HEK293 (cell line): ENCODE results near the gene PPP1R3F.

Experiments
- CTCF ChIA-PET: fragments of 350-600 bp; formaldehyde crosslinking; extraction: SDS; loops from one replicate; lab custom pipeline; 2021; ENCODE audit warnings: antibody characterized with exemption; lab: Yijun Ruan, JAX
- POLR2A ChIA-PET: fragments of 300-600 bp; formaldehyde crosslinking; extraction: SDS; loops from one replicate; lab custom pipeline; 2020; ENCODE audit warnings: antibody characterized with exemption, inconsistent platforms; lab: Yijun Ruan, JAX
- H3K27ac ChIP-seq: fragments of 200-500 bp; sonication (Bioruptor generic); 2 replicates; pipeline ENCODE4 v1.5.1; 2014; ENCODE audit warnings: low read depth, low read length, control low read depth, inconsistent platforms; ENCODE audit errors: extremely low read depth
- H3K36me3 ChIP-seq, 2 experiments: fragments of 200-500 bp in 1 of 2; sonication (Bioruptor generic) in 1 of 2; 1 replicate in 1 of 2; 2 replicates in 1 of 2; pipeline ENCODE4 v1.5.1; 2014 to 2017; ENCODE audit warnings: inconsistent platforms in 2 of 2, low read length in 2 of 2; ENCODE audit not compliant: control insufficient read depth in 2 of 2, insufficient read depth in 1 of 2
- H3K4me1 ChIP-seq: fragments of 200-500 bp; sonication (Bioruptor generic); 2 replicates; pipeline ENCODE4 v1.5.1; 2014; ENCODE audit warnings: mild to moderate bottlenecking, low read length, inconsistent platforms; ENCODE audit not compliant: control insufficient read depth, insufficient read depth
- H3K4me3 ChIP-seq: 2 replicates; pipeline ENCODE4 v1.5.1; 2011; ENCODE audit warnings: low read depth, mild to moderate bottlenecking, control low read depth, low read length, moderate library complexity
- H3K9me3 ChIP-seq: fragments of 200-500 bp; sonication (Bioruptor generic); 2 replicates; pipeline ENCODE4 v1.5.1; 2014; ENCODE audit warnings: low read depth, low read length, inconsistent platforms; ENCODE audit not compliant: control insufficient read depth, insufficient read depth
- CTCF ChIP-seq: fragments of 450-650 bp; formaldehyde crosslinking; IDR thresholded peaks from 2 replicates; pipeline ENCODE4 v1.5.1; 2016; ENCODE audit warnings: missing biosample characterization, missing genetic modification characterization
- GLIS1 ChIP-seq: fragments of 450-650 bp; formaldehyde crosslinking; IDR thresholded peaks from 2 replicates; pipeline ENCODE4 v1.5.1; 2016; ENCODE audit warnings: missing biosample characterization, missing genetic modification characterization
- RBAK ChIP-seq: fragments of 450-650 bp; formaldehyde crosslinking; IDR thresholded peaks from 2 replicates; pipeline ENCODE4 v1.5.1; 2016; ENCODE audit warnings: missing biosample characterization, missing genetic modification characterization
- SCRT2 ChIP-seq: fragments of 450-650 bp; formaldehyde crosslinking; IDR thresholded peaks from 2 replicates; pipeline ENCODE4 v1.5.1; 2016; ENCODE audit warnings: missing biosample characterization, missing genetic modification characterization
- ZNF10 ChIP-seq: fragments of 450-650 bp; formaldehyde crosslinking; IDR thresholded peaks from 2 replicates; pipeline ENCODE4 v1.5.1; 2017; ENCODE audit warnings: missing biosample characterization, missing genetic modification characterization
- ZNF174 ChIP-seq: fragments of 450-650 bp; formaldehyde crosslinking; IDR thresholded peaks from 2 replicates; pipeline ENCODE4 v1.5.0; 2017; ENCODE audit warnings: missing biosample characterization, mild to moderate bottlenecking, missing genetic modification characterization
- ZNF2 ChIP-seq: fragments of 450-650 bp; formaldehyde crosslinking; IDR thresholded peaks from 2 replicates; pipeline ENCODE4 v1.5.1; 2016; ENCODE audit warnings: missing biosample characterization, missing genetic modification characterization
- ZNF350 ChIP-seq: fragments of 450-650 bp; formaldehyde crosslinking; IDR thresholded peaks from 2 replicates; pipeline ENCODE4 v1.5.0; 2017; ENCODE audit warnings: missing biosample characterization, mild to moderate bottlenecking, missing genetic modification characterization
- ZNF394 ChIP-seq: fragments of 450-650 bp; formaldehyde crosslinking; IDR thresholded peaks from 2 replicates; pipeline ENCODE4 v1.5.1; 2016; ENCODE audit warnings: missing biosample characterization, missing genetic modification characterization, mild to moderate bottlenecking, moderate library complexity, borderline replicate concordance
- ZNF426 ChIP-seq: fragments of 450-650 bp; formaldehyde crosslinking; IDR thresholded peaks from 2 replicates; pipeline ENCODE4 v1.5.1; 2017; ENCODE audit warnings: missing biosample characterization, missing genetic modification characterization, mild to moderate bottlenecking, inconsistent platforms, moderate library complexity
- ZNF513 ChIP-seq: fragments of 450-650 bp; IDR thresholded peaks from 2 replicates; pipeline ENCODE4 v1.5.1; 2018; ENCODE audit warnings: missing biosample characterization, missing genetic modification characterization
- ZNF521 ChIP-seq: fragments of 450-650 bp; formaldehyde crosslinking; IDR thresholded peaks from 2 replicates; pipeline ENCODE4 v1.5.1; 2017; ENCODE audit warnings: missing biosample characterization, mild to moderate bottlenecking, missing genetic modification characterization
- ZNF571 ChIP-seq: fragments of 450-650 bp; formaldehyde crosslinking; IDR thresholded peaks from 2 replicates; pipeline ENCODE4 v1.5.0; 2017; ENCODE audit warnings: missing biosample characterization, missing genetic modification characterization
- ZNF623 ChIP-seq: fragments of 450-650 bp; formaldehyde crosslinking; IDR thresholded peaks from 2 replicates; pipeline ENCODE4 v1.5.1; 2016; ENCODE audit warnings: missing biosample characterization, missing genetic modification characterization
- ZNF629 ChIP-seq: fragments of 450-650 bp; formaldehyde crosslinking; IDR thresholded peaks from 2 replicates; pipeline ENCODE4 v1.5.1; 2017; ENCODE audit warnings: missing biosample characterization, missing genetic modification characterization
- ZNF664 ChIP-seq: fragments of 450-650 bp; formaldehyde crosslinking; IDR thresholded peaks from 2 replicates; pipeline ENCODE4 v1.5.1; 2016; ENCODE audit warnings: missing biosample characterization, missing genetic modification characterization
- ZNF747 ChIP-seq: fragments of 450-650 bp; formaldehyde crosslinking; IDR thresholded peaks from 2 replicates; pipeline ENCODE4 v1.5.1; 2016; ENCODE audit warnings: missing biosample characterization, missing genetic modification characterization
- TF ChIP-seq, protein P1 (sequence below): fragments of 450-650 bp; formaldehyde crosslinking; optimal IDR thresholded peaks from 2 replicates; pipeline ENCODE3; 2016; ENCODE audit warnings: missing biosample characterization, mild to moderate bottlenecking, missing genetic modification characterization
- TF ChIP-seq, protein P2 (sequence below): fragments of 450-650 bp; formaldehyde crosslinking; IDR thresholded peaks from 2 replicates; pipeline ENCODE4 v1.5.1; 2017; ENCODE audit warnings: missing biosample characterization, mild to moderate bottlenecking, missing genetic modification characterization, moderate library complexity
- TF ChIP-seq, protein P3 (sequence below): fragments of 450-650 bp; formaldehyde crosslinking; conservative IDR thresholded peaks from 2 replicates; pipeline ENCODE4 v1.5.1; 2016; ENCODE audit warnings: low read depth, missing biosample characterization, missing genetic modification characterization

Gene PPP1R3F

GRCh38 chrX:49270249-49270921 is 792 bp downstream of the PPP1R3F start (continued):
- TF ChIP-seq, protein P1, sequence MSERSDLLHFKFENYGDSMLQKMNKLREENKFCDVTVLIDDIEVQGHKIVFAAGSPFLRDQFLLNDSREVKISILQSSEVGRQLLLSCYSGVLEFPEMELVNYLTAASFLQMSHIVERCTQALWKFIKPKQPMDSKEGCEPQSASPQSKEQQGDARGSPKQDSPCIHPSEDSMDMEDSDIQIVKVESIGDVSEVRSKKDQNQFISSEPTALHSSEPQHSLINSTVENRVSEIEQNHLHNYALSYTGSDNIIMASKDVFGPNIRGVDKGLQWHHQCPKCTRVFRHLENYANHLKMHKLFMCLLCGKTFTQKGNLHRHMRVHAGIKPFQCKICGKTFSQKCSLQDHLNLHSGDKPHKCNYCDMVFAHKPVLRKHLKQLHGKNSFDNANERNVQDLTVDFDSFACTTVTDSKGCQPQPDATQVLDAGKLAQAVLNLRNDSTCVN = no peak
- TF ChIP-seq ZNF350 (tag by site-specific recombination) = no peak

DNA sequence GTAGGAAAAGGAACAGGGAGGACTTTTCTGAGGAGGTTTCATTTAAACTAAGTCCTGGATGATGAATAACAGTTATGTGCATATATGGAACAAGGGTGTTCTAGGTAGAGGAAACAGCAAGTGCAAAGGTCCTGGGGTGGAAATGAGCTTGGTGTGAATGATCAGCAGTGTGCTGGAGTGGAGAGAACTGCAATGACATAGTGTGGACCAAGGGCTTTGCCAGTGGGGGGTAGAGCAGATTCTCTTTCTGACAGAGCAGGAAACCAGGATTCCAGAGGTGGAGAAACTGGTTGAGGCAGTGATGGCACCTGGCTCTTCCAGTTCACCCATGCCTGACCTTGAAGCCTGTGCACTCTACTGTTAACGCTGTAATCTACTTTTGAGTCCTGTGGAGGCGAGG is 1.7 kb downstream of the PPP1R3F start:
- CTCF ChIA-PET = interaction anchor here (0.6 kb wide), 1 partner anchor 21 kb away, joined by 3 read pairs; no protein-coding TSS in a partner anchor
- H3K27ac ChIP-seq = no peak overlapping the region
- TF ChIP-seq ZNF623 (tag by site-specific recombination) (peak; percentile 98), ZNF521 (no peak)
- peaks cover 0 to 3% of the 10 kb centered on the region in 2 experiments; a peak in 1 of 3 replicates for H3K36me3 ChIP-seq
- H3K4me3 ChIP-seq = no peak overlapping the region
- H3K9me3 ChIP-seq = no peaks in the 10 kb centered on the region
- no peaks in the 10 kb centered on the region; the same call in 1 of the 2 replicates for H3K4me1 ChIP-seq
- POLR2A ChIA-PET = interaction anchor here (1.0 kb wide), 1 partner anchor 80 kb away, joined by 3 read pairs; no protein-coding TSS in a partner anchor

DNA sequence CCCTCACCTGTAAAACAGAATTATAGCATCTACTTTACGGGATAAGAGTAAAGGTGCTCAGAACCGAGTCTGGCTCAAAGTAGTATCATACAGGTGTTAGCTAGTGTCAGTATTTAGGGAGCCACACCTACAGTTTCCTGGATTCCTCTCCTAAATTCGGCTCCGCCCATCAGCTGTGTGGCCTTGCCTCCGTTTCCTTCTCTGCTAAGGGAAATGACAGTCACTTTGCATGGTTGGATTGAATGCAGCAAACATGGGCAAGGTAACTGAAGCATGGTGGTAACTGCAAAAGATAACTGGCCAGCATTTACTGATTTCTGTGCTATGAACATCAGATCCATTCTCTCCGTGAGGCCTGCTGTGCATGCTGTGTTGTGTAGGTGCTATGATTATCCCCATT is 2.8 kb downstream of the PPP1R3F start:
- Histone ChIP-seq H3K36me3 (peaks cover 0 to 3% of the 10 kb centered on the region in 2 experiments; a peak in 1 of 3 replicates), H3K4me1 (no peaks in the 10 kb centered on the region; the same call in 1 of the 2 replicates), H3K9me3 (no peaks in the 10 kb centered on the region), H3K27ac (no peak overlapping the region), H3K4me3 (no peak overlapping the region)
- POLR2A ChIA-PET = interaction anchor here (0.7 kb wide), 2 partner anchors 479 to 813 kb away, joined by 3 to 4 read pairs; no protein-coding TSS in a partner anchor
- TF ChIP-seq ZNF513 = no peak
- no peak for TF ChIP-seq ZNF747 (tag by site-specific recombination)
- TF ChIP-seq, protein P2, sequence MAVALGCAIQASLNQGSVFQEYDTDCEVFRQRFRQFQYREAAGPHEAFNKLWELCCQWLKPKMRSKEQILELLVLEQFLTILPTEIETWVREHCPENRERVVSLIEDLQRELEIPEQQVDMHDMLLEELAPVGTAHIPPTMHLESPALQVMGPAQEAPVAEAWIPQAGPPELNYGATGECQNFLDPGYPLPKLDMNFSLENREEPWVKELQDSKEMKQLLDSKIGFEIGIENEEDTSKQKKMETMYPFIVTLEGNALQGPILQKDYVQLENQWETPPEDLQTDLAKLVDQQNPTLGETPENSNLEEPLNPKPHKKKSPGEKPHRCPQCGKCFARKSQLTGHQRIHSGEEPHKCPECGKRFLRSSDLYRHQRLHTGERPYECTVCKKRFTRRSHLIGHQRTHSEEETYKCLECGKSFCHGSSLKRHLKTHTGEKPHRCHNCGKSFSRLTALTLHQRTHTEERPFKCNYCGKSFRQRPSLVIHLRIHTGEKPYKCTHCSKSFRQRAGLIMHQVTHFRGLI (tag by site-specific recombination) = no peak
- TF ChIP-seq RBAK (tag by site-specific recombination) = no peak
- no peak for TF ChIP-seq ZNF10 (tag by site-specific recombination)
- no peak for TF ChIP-seq ZNF629
- TF ChIP-seq ZNF394 (tag by site-specific recombination) = no peak
- no peak for TF ChIP-seq CTCF (tag by site-specific recombination)
- no peak for TF ChIP-seq SCRT2 (tag by site-specific recombination)
- TF ChIP-seq GLIS1 (tag by site-specific recombination) = no peak
- no peak for TF ChIP-seq ZNF426 (tag by site-specific recombination)
- TF ChIP-seq ZNF2 (tag by site-specific recombination) = no peak
- TF ChIP-seq, protein P3, sequence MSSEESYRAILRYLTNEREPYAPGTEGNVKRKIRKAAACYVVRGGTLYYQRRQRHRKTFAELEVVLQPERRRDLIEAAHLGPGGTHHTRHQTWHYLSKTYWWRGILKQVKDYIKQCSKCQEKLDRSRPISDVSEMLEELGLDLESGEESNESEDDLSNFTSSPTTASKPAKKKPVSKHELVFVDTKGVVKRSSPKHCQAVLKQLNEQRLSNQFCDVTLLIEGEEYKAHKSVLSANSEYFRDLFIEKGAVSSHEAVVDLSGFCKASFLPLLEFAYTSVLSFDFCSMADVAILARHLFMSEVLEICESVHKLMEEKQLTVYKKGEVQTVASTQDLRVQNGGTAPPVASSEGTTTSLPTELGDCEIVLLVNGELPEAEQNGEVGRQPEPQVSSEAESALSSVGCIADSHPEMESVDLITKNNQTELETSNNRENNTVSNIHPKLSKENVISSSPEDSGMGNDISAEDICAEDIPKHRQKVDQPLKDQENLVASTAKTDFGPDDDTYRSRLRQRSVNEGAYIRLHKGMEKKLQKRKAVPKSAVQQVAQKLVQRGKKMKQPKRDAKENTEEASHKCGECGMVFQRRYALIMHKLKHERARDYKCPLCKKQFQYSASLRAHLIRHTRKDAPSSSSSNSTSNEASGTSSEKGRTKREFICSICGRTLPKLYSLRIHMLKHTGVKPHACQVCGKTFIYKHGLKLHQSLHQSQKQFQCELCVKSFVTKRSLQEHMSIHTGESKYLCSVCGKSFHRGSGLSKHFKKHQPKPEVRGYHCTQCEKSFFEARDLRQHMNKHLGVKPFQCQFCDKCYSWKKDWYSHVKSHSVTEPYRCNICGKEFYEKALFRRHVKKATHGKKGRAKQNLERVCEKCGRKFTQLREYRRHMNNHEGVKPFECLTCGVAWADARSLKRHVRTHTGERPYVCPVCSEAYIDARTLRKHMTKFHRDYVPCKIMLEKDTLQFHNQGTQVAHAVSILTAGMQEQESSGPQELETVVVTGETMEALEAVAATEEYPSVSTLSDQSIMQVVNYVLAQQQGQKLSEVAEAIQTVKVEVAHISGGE (tag by site-specific recombination) = no peak
- no peak for TF ChIP-seq ZNF174
- no peak for TF ChIP-seq ZNF664 (tag by site-specific recombination)
- TF ChIP-seq ZNF571 (tag by site-specific recombination) = no peak
- CTCF ChIA-PET = no interaction called here
